Glutamatergic neuron (in vitro differentiated cells): ENCODE measurements around the gene AKTIP. TPM values are rescaled to one million over a fixed set of nuclear protein-coding genes. Genes with fewer than 3 reads are reported as not detected.

Source experiments
- DNase-seq: peaks from one replicate; pipeline ENCODE4 v3.0.0; 2022
- H3K27ac Mint-ChIP-seq: one replicate; pipeline ENCODE4 v1.8.0; 2020; ENCODE audit warnings: mild to moderate bottlenecking, mixed read lengths, inconsistent platforms; ENCODE audit not compliant: unreplicated experiment
- H3K27me3 Mint-ChIP-seq: one replicate; pipeline ENCODE4 v1.8.0; 2020; ENCODE audit warnings: mild to moderate bottlenecking, moderate library complexity, mixed read lengths, inconsistent platforms; ENCODE audit not compliant: unreplicated experiment
- H3K36me3 Mint-ChIP-seq: one replicate; pipeline ENCODE4 v1.8.0; 2020; ENCODE audit warnings: mild to moderate bottlenecking, mixed read lengths, inconsistent platforms; ENCODE audit not compliant: unreplicated experiment
- H3K4me1 Mint-ChIP-seq: one replicate; pipeline ENCODE4 v1.8.0; 2020; ENCODE audit warnings: mild to moderate bottlenecking, low read depth, mixed read lengths, inconsistent platforms; ENCODE audit not compliant: unreplicated experiment
- H3K4me3 Mint-ChIP-seq: one replicate; pipeline ENCODE4 v1.8.0; 2020; ENCODE audit warnings: mild to moderate bottlenecking, mixed read lengths, inconsistent platforms; ENCODE audit not compliant: unreplicated experiment
- H3K9me3 Mint-ChIP-seq: one replicate; pipeline ENCODE4 v1.8.0; 2020; ENCODE audit warnings: mild to moderate bottlenecking, moderate library complexity, mixed read lengths, inconsistent platforms; ENCODE audit not compliant: unreplicated experiment
- total RNA-seq: library from RNA; stranded (reverse); fragmentation: NEBNext Ultra II Directional; extraction: Animal tissue kit (Norgen Biotek cat#: 25700); gene quantifications from one replicate; pipeline ENCODE4 v1.2.1, GENCODE V29; 2021; ENCODE audit not compliant: unreplicated experiment
- TF ChIP-seq, protein P1 (sequence below): fragments of 200-600 bp; sonication (generic); IDR thresholded peaks from one replicate; pipeline ENCODE4 v1.5.0; 2021; ENCODE audit not compliant: partially characterized antibody, unreplicated experiment

AKTIP gene
- total RNA-seq, 1 donor from 2014 or later: 30.0 TPM

DNA sequence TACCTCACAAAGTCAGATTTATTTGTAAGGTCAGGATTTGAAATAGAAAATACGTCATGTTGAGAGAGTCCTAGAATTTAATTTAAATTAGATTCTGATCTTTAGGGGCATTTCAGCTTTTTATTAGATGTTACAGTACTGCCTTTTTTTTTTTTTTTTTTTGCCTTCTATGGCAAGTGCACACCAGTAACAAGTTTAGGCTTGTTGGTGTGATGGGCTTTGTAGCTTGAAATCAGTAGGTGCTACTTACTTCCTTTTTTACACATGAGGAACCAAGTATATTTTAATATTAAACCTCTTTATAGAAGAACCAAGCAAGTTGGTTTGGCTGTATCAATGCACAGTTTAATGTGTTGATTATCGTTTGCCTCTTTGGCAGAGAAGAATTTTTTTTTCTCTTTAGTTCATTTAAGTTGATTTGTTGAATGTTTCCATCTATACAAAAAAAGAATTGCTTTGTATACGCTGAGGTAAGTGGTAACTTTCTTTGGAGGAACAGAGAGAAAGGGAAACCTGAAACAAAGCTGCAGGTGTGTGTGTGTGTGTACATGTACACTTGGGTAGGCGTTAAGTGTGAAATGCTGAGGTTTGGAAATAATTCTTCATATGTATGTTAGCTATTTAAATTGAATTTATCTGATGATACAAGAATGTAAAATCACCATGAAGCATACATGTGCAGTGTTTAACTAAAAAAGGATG lies 53.0 kb downstream of the AKTIP start:
- H3K27ac Mint-ChIP-seq: no peak overlapping the region
- no peaks in the 10 kb centered on the region for H3K4me1 Mint-ChIP-seq
- no peak overlapping the region for H3K4me3 Mint-ChIP-seq
- no peaks in the 10 kb centered on the region for H3K9me3 Mint-ChIP-seq
- no peak for DNase-seq
- TF ChIP-seq, protein P1, sequence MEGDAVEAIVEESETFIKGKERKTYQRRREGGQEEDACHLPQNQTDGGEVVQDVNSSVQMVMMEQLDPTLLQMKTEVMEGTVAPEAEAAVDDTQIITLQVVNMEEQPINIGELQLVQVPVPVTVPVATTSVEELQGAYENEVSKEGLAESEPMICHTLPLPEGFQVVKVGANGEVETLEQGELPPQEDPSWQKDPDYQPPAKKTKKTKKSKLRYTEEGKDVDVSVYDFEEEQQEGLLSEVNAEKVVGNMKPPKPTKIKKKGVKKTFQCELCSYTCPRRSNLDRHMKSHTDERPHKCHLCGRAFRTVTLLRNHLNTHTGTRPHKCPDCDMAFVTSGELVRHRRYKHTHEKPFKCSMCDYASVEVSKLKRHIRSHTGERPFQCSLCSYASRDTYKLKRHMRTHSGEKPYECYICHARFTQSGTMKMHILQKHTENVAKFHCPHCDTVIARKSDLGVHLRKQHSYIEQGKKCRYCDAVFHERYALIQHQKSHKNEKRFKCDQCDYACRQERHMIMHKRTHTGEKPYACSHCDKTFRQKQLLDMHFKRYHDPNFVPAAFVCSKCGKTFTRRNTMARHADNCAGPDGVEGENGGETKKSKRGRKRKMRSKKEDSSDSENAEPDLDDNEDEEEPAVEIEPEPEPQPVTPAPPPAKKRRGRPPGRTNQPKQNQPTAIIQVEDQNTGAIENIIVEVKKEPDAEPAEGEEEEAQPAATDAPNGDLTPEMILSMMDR: no peak
- no peaks in the 10 kb centered on the region for H3K36me3 Mint-ChIP-seq
- peaks cover 1% of the 10 kb centered on the region for H3K27me3 Mint-ChIP-seq

DNA sequence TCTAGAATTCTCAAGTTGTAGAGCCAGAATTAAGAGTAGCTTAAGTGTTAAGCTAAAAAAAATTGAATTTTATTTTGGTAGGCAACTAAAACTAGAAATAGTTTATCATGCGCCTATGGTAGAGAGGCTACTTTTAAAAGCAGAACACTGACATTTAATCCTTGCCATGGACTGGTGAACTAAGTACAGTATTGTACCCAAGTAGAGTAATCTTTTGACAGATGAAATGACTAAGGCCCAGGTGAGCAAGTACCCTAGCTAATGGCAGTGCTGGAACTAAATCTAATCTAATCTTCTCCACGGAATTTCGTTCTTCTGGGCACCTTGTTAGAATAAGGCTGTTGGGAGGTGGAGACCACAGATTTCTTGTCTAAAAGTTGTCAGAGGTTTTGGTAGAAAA lies 56.9 kb downstream of the AKTIP start:
- H3K9me3 Mint-ChIP-seq: no peaks in the 10 kb centered on the region
- no peak for DNase-seq
- no peaks in the 10 kb centered on the region for H3K4me1 Mint-ChIP-seq
- no peaks in the 10 kb centered on the region for H3K27me3 Mint-ChIP-seq
- no peak overlapping the region for H3K27ac Mint-ChIP-seq
- no peak overlapping the region for H3K4me3 Mint-ChIP-seq
- no peaks in the 10 kb centered on the region for H3K36me3 Mint-ChIP-seq
- TF ChIP-seq, protein P1: no peak

DNA sequence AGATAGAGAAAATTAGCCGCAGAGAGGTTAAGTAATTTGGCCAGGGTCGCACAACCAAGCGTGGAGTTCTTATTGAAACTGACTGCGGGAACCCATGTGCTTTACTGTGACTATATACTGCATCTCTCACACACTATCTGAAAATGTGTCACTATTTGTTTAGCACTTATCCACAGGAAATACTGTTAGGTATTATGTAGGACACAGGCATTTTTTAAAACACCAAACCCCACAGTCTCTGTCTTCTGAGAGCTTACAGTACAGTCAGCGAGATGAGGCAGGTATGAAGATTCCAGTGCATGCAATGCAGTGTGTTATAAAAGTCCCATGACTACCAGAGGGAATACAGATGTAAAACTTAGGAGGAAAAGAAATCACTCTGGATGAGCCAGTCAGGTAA lies 57.5 kb downstream of the AKTIP start:
- H3K9me3 Mint-ChIP-seq: no peaks in the 10 kb centered on the region
- no peak overlapping the region for H3K27ac Mint-ChIP-seq
- DNase-seq: no peak
- no peaks in the 10 kb centered on the region for H3K36me3 Mint-ChIP-seq
- no peaks in the 10 kb centered on the region for H3K4me1 Mint-ChIP-seq
- H3K27me3 Mint-ChIP-seq: no peaks in the 10 kb centered on the region
- H3K4me3 Mint-ChIP-seq: no peak overlapping the region
- TF ChIP-seq, protein P1: no peak

Other genes starting within 250 kb of the AKTIP start
- 44.1 TPM for gene RBL2, start 68.7 kb downstream of the AKTIP start, total RNA-seq
- 18.0 TPM for gene RPGRIP1L, start 200.7 kb upstream of the AKTIP start, total RNA-seq
- 106 TPM for gene FTO, start 200.9 kb upstream of the AKTIP start, total RNA-seq